ENCODE results near the gene TMEM109. TPM values are rescaled to one million over a fixed set of nuclear protein-coding genes. Genes with fewer than 3 reads are reported as not detected.

The TMEM109 gene
- total and polyA plus RNA-seq, 2 experiments from 2014 or later = 35.9 to 95.2 TPM

GRCh38 chr11:60870733-60871377 is 43.1 kb upstream of the TMEM109 start:
- Histone ChIP-seq H3K4me2 (ENCODE audit: unreplicated experiment) (no peak overlapping the region), H3K9me2 (ENCODE audit: insufficient read depth) (no peaks in the 10 kb centered on the region), H3K9ac (no peak overlapping the region), H2AFZ (no peak overlapping the region), H4K20me1 (ENCODE audit: insufficient read depth) (no peaks in the 10 kb centered on the region), H3K27me3 (replicated peaks; ENCODE audit: insufficient read depth) (no peaks in the 10 kb centered on the region), H3F3A (ENCODE audit: insufficient read depth) (no peaks in the 10 kb centered on the region), H3K36me3 (ENCODE audit: low read depth) (no peaks in the 10 kb centered on the region), H3K27ac (no peak overlapping the region), H3K4me1 (ENCODE audit: insufficient read depth) (peaks cover 22% of the 10 kb centered on the region), H3K79me2 (ENCODE audit: insufficient read depth) (no peaks in the 10 kb centered on the region), H3K4me3 (no peak overlapping the region), H3K9me3 (ENCODE audit: low read depth) (no peaks in the 10 kb centered on the region)
- 86 to 91% methylated on average over 13 of the region's 13 CpGs for WGBS, 2 experiments (ENCODE audit: low coverage in 1 of 2, low lambda C conversion rate in 2 of 2, missing lambda C conversion rate in 2 of 2)
- TF ChIP-seq EZH2 (IDR thresholded peaks at IDR 0.05; ENCODE audit: insufficient read depth, poor library complexity, severe bottlenecking) (no peak), EZH2phosphoT487 (IDR thresholded peaks at IDR 0.05; ENCODE audit: insufficient read depth, low read depth) (no peak)
- in situ Hi-C loops (cut with MboI) = no loop called here
- no peak for DNase-seq

GRCh38 chr11:60871378-60872061 is 42.4 kb upstream of the TMEM109 start:
- H3K36me3 ChIP-seq (ENCODE audit: low read depth) = no peaks in the 10 kb centered on the region
- 73 to 76% methylated on average over 7 of the region's 7 CpGs for WGBS, 2 experiments (ENCODE audit: low coverage in 1 of 2, low lambda C conversion rate in 2 of 2, missing lambda C conversion rate in 2 of 2)
- no peak overlapping the region for H3K9ac ChIP-seq
- H3K9me3 ChIP-seq (ENCODE audit: low read depth) = no peaks in the 10 kb centered on the region
- TF ChIP-seq EZH2phosphoT487 (IDR thresholded peaks at IDR 0.05; ENCODE audit: insufficient read depth, low read depth) (no peak), EZH2 (IDR thresholded peaks at IDR 0.05; ENCODE audit: insufficient read depth, poor library complexity, severe bottlenecking) (no peak)
- H4K20me1 ChIP-seq (ENCODE audit: insufficient read depth) = no peaks in the 10 kb centered on the region
- H3K27me3 ChIP-seq (replicated peaks; ENCODE audit: insufficient read depth) = no peaks in the 10 kb centered on the region
- no peaks in the 10 kb centered on the region for H3F3A ChIP-seq (ENCODE audit: insufficient read depth)
- peak; percentile 56 for DNase-seq
- in situ Hi-C loops (cut with MboI) = no loop called here
- H3K4me3 ChIP-seq = no peak overlapping the region
- no peaks in the 10 kb centered on the region for H3K9me2 ChIP-seq (ENCODE audit: insufficient read depth)
- no peaks in the 10 kb centered on the region for H3K79me2 ChIP-seq (ENCODE audit: insufficient read depth)
- peaks cover 22% of the 10 kb centered on the region for H3K4me1 ChIP-seq (ENCODE audit: insufficient read depth)
- H3K4me2 ChIP-seq (ENCODE audit: unreplicated experiment) = no peak overlapping the region
- no peak overlapping the region for H3K27ac ChIP-seq
- no peak overlapping the region for H2AFZ ChIP-seq

- TF ChIP-seq EZH2 (IDR thresholded peaks at IDR 0.05; ENCODE audit: insufficient read depth, poor library complexity, severe bottlenecking) (no peak), EZH2phosphoT487 (IDR thresholded peaks at IDR 0.05; ENCODE audit: insufficient read depth, low read depth) (no peak)
These were observed 41.6 kb upstream of the TMEM109 start for GRCh38 chr11:60872124-60872960.

GRCh38 chr11:60872961-60873524 is 40.9 kb upstream of the TMEM109 start:
- Histone ChIP-seq H3K4me1 (ENCODE audit: insufficient read depth) (peaks cover 22% of the 10 kb centered on the region), H3K9me3 (ENCODE audit: low read depth) (no peaks in the 10 kb centered on the region), H3K27me3 (replicated peaks; ENCODE audit: insufficient read depth) (no peaks in the 10 kb centered on the region), H3K27ac (peak overlapping the region; percentile 31), H3K4me2 (ENCODE audit: unreplicated experiment) (peak overlapping the region; percentile 10), H3F3A (ENCODE audit: insufficient read depth) (no peaks in the 10 kb centered on the region), H2AFZ (peak overlapping the region; percentile 67), H4K20me1 (ENCODE audit: insufficient read depth) (no peaks in the 10 kb centered on the region), H3K9ac (no peak overlapping the region), H3K9me2 (ENCODE audit: insufficient read depth) (no peaks in the 10 kb centered on the region), H3K4me3 (0 out of 2 replicates have a peak overlapping the region, but pooled peaks have one; percentile 28), H3K79me2 (ENCODE audit: insufficient read depth) (no peaks in the 10 kb centered on the region), H3K36me3 (ENCODE audit: low read depth) (no peaks in the 10 kb centered on the region)
- in situ Hi-C loops (cut with MboI) = no loop called here
- TF ChIP-seq EZH2 (IDR thresholded peaks at IDR 0.05; ENCODE audit: insufficient read depth, poor library complexity, severe bottlenecking) (no peak), EZH2phosphoT487 (IDR thresholded peaks at IDR 0.05; ENCODE audit: insufficient read depth, low read depth) (no peak)
- WGBS, 2 experiments (ENCODE audit: low coverage in 1 of 2, low lambda C conversion rate in 2 of 2, missing lambda C conversion rate in 2 of 2) = 19 to 22% methylated on average over 16 of the region's 16 CpGs
- peak; percentile 91 for DNase-seq

More at GRCh38 chr11:60872124-60872960, 41.6 kb upstream of the TMEM109 start:
- no peak overlapping the region for H3K4me3 ChIP-seq
- H3K27me3 ChIP-seq (replicated peaks; ENCODE audit: insufficient read depth) = no peaks in the 10 kb centered on the region
- no peak overlapping the region for H3K9ac ChIP-seq
- no peaks in the 10 kb centered on the region for H3K79me2 ChIP-seq (ENCODE audit: insufficient read depth)
- no peaks in the 10 kb centered on the region for H3F3A ChIP-seq (ENCODE audit: insufficient read depth)
- peak overlapping the region; percentile 24 for H3K4me2 ChIP-seq (ENCODE audit: unreplicated experiment)
- no peaks in the 10 kb centered on the region for H4K20me1 ChIP-seq (ENCODE audit: insufficient read depth)
- WGBS, 2 experiments (ENCODE audit: low coverage in 1 of 2, low lambda C conversion rate in 2 of 2, missing lambda C conversion rate in 2 of 2) = 94% methylated on average over 6 of the region's 6 CpGs
- H3K36me3 ChIP-seq (ENCODE audit: low read depth) = no peaks in the 10 kb centered on the region
- in situ Hi-C loops (cut with MboI) = no loop called here
- H3K4me1 ChIP-seq (ENCODE audit: insufficient read depth) = peaks cover 22% of the 10 kb centered on the region
- H3K9me3 ChIP-seq (ENCODE audit: low read depth) = no peaks in the 10 kb centered on the region
- DNase-seq = peak; percentile 77
- H3K27ac ChIP-seq = peak overlapping the region; percentile 31
- H2AFZ ChIP-seq = no peak overlapping the region
- H3K9me2 ChIP-seq (ENCODE audit: insufficient read depth) = no peaks in the 10 kb centered on the region

Data from GM23248 (cell line).